Endometrial microvascular endothelial cells (primary cell): Measurements from ENCODE around the gene ADAMTS5. TPM values are rescaled to one million over a fixed set of nuclear protein-coding genes. Genes with fewer than 3 reads are reported as not detected.

Source experiments
- in situ Hi-C: cut with HindIII; loops from 2 replicates; pipeline ENCODE4 v1.10.0; 2017; ENCODE audit warnings: low sequenced_read_pairs, low pct_unique_long_range_greater_than_20kb; ENCODE audit errors: inconsistent ontology term
- total RNA-seq: library from RNA; depleted of rRNA; stranded (reverse); fragments of >200 nt; gene quantifications from one replicate; pipeline ENCODE4 v1.2.3, GENCODE V29; 2015; ENCODE audit errors: inconsistent ontology term

The ADAMTS5 gene
- total RNA-seq, 1 donor from 2014 or later: 0.28 TPM

DNA sequence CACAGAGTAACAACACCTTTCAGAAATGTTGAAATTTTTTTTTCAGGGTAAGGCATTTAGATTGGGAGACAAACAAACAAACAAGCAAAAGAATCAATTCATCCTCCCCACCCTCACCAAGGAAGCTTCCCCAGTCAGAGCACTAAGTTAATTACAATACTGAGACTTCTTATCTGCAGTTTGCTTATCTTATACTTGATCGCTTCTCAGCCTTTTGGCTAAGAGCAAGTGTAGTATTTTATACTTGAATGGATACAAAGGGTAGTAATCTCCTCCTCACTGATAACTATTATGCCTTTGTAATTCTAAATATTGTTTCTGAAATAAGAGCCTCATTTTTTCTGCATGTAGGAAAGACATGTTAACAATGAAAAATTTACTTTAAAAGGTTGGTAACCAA is 54.4 kb downstream of the ADAMTS5 start:
- in situ Hi-C loops: no loop called here

DNA sequence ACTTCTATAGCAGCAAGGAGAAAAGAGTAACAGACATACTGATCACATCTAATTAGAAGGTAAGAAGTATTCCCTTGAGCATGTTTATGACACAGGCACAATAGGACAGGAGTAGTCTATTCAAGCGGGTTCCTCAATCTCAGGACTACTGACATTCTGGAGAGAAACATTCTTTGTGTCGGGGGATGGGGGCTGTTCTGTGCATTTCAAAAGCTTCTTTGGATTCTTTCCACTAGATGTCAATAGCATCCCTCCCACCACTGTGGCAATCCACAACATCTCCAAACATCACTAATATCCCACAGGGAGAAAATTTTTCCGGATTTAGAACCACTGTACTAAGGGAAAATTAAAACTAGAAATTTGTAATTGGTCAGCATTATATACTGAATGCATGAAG is 56.9 kb downstream of the ADAMTS5 start:
- in situ Hi-C loops: no loop called here

DNA sequence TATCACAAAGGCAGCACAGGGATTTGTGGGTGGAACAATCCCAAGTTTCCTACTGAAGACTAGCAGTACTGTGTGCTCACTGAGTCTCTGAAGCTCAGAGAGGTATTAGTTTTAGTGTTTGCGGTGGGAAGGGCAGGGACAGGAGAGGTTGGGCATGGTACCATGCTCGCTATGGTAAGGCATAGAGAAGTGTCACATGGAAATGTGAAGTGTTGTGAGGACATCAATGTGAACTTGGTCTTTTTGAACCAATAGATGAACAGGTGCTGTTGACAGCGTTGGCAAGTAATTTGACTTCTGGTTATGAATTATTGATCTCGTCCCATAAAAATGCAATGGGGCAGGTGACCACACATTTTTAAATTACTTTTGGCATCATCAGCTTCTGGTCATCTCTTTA is 65.9 kb downstream of the ADAMTS5 start:
- in situ Hi-C loops: no loop called here

DNA sequence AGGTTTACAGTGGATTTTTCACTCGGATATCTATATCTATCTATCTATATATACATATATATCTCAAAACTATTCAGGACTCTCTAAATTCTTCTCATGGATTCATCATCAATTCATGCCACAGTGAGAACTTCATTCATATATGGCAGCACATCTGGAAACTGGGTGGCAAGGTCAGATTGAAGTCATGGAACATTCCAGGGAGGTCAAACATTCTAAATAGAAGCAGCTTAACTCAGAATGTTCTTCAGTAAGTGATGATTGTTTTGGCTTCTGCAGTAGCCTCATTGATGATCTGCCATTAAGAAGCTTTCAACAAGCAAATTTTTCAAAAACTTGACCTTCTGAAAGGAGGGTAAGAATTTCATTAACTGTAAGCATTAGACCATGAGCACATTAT is 74.7 kb downstream of the ADAMTS5 start:
- in situ Hi-C loops: no loop called here

DNA sequence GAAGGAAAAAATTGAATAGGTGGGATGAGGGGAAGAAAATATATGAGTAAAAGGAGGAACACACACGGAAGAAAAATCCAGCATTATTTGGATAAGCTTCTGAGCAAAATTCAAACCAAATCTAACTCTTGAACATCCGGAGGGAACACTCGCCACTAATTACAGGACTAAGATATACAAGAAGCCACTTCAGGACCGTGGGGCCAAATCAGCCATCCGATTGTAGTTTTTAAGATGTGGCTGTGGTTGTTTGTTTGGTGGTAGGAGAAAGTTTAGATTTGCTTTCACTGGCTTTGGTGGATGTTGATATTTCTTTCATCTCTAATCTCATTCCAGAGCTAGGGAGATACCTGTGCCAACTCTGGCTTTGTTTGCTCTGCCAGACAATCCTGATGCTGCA is 78.0 kb downstream of the ADAMTS5 start:
- in situ Hi-C loops: no loop called here

DNA sequence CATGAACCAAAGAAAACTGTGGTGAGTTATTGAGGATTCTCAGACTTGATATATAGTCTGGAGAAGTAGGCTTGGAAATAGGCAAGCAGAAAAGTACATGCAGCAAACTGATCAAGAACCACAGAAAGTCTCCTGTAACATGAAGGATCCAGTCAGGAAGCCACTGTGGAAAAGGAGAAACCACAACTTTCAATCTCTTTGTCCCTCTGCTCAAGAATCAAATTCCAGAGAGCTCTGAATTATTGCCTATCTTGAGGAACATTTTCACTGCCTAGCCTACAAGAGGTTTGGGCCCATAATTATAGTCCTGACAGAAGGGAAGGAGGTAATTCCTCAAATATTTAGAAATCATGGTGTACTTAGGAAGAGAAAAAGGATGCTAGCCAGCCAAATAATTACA is 78.6 kb downstream of the ADAMTS5 start:
- in situ Hi-C loops: no loop called here

DNA sequence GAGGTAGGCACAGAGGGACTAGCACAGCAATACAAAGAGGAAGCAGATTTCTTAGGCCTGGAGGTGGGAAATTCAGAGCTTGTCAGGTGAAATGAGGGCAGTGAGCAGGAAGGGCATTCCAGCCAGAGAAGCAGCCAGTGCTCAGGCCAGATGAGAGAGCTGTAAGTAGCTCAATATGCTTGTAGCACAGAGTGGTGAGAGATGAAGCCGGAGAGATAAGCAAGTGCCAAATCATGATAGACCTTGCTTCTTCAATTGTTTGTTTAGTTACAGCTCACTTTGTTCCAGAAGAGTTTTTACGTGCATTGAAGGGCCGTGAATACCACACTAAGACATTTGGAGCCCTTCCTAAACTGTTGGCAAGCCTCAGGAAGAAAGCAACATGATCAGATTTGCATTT is 79.6 kb downstream of the ADAMTS5 start:
- in situ Hi-C loops: no loop called here

DNA sequence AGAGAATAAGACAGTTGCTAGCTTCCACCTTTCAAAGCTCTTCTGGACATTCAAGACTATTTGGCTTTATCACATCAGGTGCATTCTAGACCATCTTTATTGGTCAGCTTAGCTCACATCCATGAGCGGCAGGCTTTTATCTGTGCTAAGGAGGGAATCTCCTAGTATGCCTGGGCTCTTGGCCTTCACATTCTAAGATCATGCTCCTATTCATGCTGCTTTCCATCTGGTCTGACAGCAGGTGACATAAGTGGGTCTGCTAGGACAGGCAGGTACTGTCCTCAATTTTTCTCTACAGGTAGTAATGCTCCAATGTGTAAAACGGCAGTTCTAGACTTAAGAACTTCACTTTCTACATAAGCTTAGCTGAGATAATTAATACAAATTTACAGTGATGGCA is 82.5 kb downstream of the ADAMTS5 start:
- in situ Hi-C loops: no loop called here

DNA sequence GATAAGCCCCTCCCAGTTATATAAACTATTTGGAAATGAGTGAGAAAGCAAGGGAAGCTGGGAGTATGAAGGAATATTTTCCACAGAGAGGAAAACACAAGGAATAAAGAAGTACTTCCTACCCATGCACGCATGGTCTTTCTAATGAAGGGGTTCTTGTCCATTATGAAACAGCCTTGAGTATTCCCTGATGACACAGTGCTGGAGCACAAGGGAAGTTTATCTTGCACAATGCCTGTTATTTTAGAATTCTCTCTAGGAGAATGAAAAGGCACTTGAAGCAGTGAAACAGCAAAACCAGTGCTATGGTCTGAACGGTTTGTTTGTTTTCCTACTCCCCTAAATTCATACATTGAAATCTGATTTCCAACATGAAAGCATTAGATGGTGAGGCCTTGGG is 83.1 kb downstream of the ADAMTS5 start:
- in situ Hi-C loops: no loop called here

DNA sequence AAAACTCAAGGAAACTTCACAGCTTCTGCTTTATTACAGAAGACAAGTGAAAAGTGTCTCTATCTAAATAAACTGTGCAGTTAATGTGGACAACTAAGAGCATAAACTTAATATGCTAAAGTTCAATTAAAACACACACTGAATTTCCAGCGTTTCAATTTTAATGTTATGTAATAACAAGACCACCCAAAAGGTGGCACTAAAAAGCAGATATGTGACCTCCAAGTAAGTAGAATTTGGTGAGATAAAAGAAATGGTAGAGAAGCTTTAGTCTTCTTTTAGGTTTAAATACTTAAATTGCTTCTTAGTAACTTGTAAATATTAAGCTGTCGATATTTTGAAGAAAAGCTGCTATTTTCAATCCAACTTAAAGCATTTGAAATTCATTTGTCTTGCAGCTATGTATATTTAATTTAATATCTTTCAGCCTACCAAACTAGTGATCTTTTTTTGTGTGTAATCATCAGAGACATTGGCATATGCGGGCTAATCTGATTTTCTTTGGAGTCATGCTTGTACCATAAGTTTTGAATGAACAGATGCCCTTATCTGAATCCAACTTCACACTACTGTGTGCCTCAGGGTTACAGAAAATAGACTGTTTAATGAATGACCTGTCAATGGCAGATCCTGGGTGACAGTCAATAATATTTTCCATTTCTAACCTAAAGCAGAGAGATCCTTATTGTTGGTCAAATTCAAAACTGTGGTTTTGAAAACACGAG is 85.2 kb downstream of the ADAMTS5 start:
- in situ Hi-C loops: no loop called here

DNA sequence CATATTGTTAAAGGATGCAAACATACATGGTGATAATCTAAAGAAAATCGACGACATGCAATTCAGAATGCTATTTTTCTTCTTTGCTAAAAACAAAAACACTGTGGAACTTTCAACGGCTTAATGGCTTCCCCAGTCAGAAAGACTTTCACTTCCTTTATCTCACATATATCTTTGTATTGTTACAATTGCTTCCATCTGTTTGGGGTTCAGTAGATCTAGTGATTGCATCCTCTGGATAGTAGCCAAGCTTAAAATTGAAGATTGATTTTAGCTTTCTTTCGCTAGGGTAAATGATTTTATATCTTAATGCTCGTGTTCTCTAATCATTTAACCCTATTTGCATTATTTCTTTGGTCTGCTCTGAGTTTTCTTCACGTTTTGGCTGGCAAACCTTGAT is 89.9 kb downstream of the ADAMTS5 start:
- in situ Hi-C loops: no loop called here

DNA sequence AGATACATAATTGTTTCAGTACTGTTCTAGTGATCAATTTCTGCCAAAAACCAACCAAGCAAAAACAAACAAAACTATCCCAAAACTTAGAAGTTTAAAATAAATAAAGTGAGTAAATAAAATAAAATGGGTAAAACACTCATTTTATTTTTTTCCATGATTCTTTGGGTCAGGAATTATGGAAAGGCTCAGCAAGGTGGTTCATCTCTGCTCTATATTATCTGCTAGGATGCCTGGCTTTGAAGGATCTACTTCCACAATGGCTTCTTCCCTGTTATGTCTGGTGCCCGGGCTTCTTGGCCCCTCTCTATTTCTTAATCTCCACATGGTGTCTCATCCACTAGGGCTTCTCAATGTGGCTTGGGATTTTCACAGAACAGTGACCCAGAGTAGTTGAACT is 92.5 kb downstream of the ADAMTS5 start:
- in situ Hi-C loops: no loop called here

Other genes starting within 250 kb of the ADAMTS5 start
- gene ADAMTS1, start 121.7 kb downstream of the ADAMTS5 start, total RNA-seq: 46.0 TPM